ENCODE results near the gene GJA9. TPM values are rescaled to one million over a fixed set of nuclear protein-coding genes. Genes with fewer than 3 reads are reported as not detected.

GJA9 gene
- total RNA-seq (2012; rRNA removed) (not detected in 2 replicates), polyA plus RNA-seq (2012; rRNA removed) (not detected in 2 replicates), Bru-seq, nascent RNA (not detected), BruChase-seq, experiment 1, labeled RNA remaining after a 6-hour chase (percentile 18 among the genes with signal in this experiment), BruChase-seq, experiment 2, labeled RNA remaining after a 2-hour chase (not detected)
- polyA plus RNA-seq (2012; cell fraction: cytosol; rRNA removed) = not detected in 2 replicates
- not detected in 2 replicates for polyA plus RNA-seq (2012; cell fraction: nucleus; rRNA removed; ENCODE audit: low replicate concordance)
- long read RNA-seq = 0 reads

DNA sequence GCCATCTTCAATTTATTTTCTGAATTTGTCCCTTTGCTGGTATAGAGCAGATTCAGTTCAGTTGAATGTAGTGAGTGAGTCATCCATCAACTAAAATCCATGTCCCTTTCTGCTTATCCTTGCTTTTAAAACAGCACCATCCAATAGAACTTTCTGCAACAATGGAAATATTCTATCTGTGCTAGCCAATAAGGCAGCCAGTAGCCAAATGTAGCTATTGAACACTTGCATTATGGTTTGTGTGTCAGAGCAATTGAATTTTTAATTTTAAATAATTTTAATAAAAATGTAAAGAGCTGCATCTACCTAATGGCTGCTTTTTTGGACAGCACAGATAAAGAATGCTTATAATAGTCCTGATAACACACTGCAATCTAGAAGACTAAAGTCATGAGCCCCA, at the start of gene GJA9:
Gene GJA9 (minus strand): TSS at position 101 of the 400 bp plus-strand sequence. CDS start 5,489 bp downstream, outside the sequence.
- DNase-seq = no peak
- H2BK120ac ChIP-seq (ENCODE audit: low read depth, low read length) = no peak within 1 kb of the TSS
- no peak within 1 kb of the TSS for H3K18ac ChIP-seq (ENCODE audit: low read depth, low read length)
- H2BK5ac ChIP-seq (ENCODE audit: low read depth, low read length, poor library complexity, severe bottlenecking) = no peak within 1 kb of the TSS
- no peaks in the 10 kb centered on the region for H3K4me1 ChIP-seq (ENCODE audit: control insufficient read depth, insufficient read depth, low read length)
- H3K56ac ChIP-seq (ENCODE audit: extremely low read depth, insufficient read depth, low read length) = no peak within 1 kb of the TSS
- H3K14ac ChIP-seq (replicated peaks; ENCODE audit: low read depth, low read length) = no peak within 1 kb of the TSS
- no peak within 1 kb of the TSS for H2AK9ac ChIP-seq (replicated peaks; ENCODE audit: low read depth, low read length, poor library complexity)
- ATAC-seq (ENCODE audit: low read depth) = 0 out of 2 replicates have a peak, but pooled peaks have one; percentile 40
- no peak within 1 kb of the TSS for H4K91ac ChIP-seq (ENCODE audit: insufficient read depth, low read depth, low read length)
- in situ Hi-C loops (cut with MboI; ENCODE audit: low sequenced_read_pairs) (no loop called here), dilution Hi-C loops (cut with HindIII; ENCODE audit: low sequenced_read_pairs, unreplicated experiment) (no loop called here), intact Hi-C loops (cut with micrococcal nuclease) (no loop called here)
- H3K9me1 ChIP-seq (ENCODE audit: insufficient read depth, low read length) = no peaks in the 10 kb centered on the region
- no peaks in the 10 kb centered on the region for H3K27me3 ChIP-seq (ENCODE audit: control insufficient read depth, insufficient read depth, low read length)
- no peak within 1 kb of the TSS for H2BK20ac ChIP-seq (ENCODE audit: low read depth, low read length)
- H3K9ac ChIP-seq (ENCODE audit: low read depth, low read length) = no peak within 1 kb of the TSS
- ChIA-PET CTCF (no interaction called here), POLR2A (ENCODE audit: unreplicated experiment) (interaction anchor here (0.6 kb wide), 1 partner anchor 18 kb away, joined by 4 read pairs; no protein-coding TSS in a partner anchor)
- no peak within 1 kb of the TSS for H3K27ac ChIP-seq (ENCODE audit: insufficient read depth, low read length)
- H4K5ac ChIP-seq (ENCODE audit: low read depth, low read length) = no peak within 1 kb of the TSS
- no peak within 1 kb of the TSS for H3K4ac ChIP-seq (ENCODE audit: low read depth, low read length)
- no TSS peak for BruUV-seq (replicated peaks)
- no peak within 1 kb of the TSS for H3K23ac ChIP-seq (ENCODE audit: low read depth, low read length)
- no peaks in the 10 kb centered on the region for H3K9me3 ChIP-seq (ENCODE audit: control insufficient read depth, insufficient read depth, low read length)
- no peak for TF ChIP-seq POLR2A (IDR thresholded peaks at IDR 0.05; ENCODE audit: low read depth, low read length)
- TF ChIP-seq CEBPB (IDR thresholded peaks at IDR 0.05; ENCODE audit: low read depth, low read length) = no peak
- no peak within 1 kb of the TSS for H2AFZ ChIP-seq (replicated peaks; ENCODE audit: low read length, poor library complexity)
- no peak within 1 kb of the TSS for H3K4me2 ChIP-seq (ENCODE audit: low read depth, low read length)
- no peaks in the 10 kb centered on the region for H4K20me1 ChIP-seq (ENCODE audit: insufficient read depth, low read length)
- no peak within 1 kb of the TSS for H2AK5ac ChIP-seq (ENCODE audit: low read depth, low read length)
- H3K36me3 ChIP-seq (ENCODE audit: control insufficient read depth, insufficient read depth, low read length) = no peaks in the 10 kb centered on the region
- no peak within 1 kb of the TSS for H4K8ac ChIP-seq (ENCODE audit: low read depth in 2 of 2, low read length in 2 of 2)
- H3K79me1 ChIP-seq (ENCODE audit: low read depth in 1 of 2, low read length in 2 of 2) = no peaks in the 10 kb centered on the region; a peak in 1 of 4 replicates
- H2BK15ac ChIP-seq (ENCODE audit: low read depth, low read length) = no peak within 1 kb of the TSS
- no peak within 1 kb of the TSS for H3K4me3 ChIP-seq (ENCODE audit: insufficient read depth, low read depth, low read length)
